NCI-H510A treated with DMSO at 0.1 percent for 48 hours (cell line): Measurements from ENCODE around the gene CCDC97.
"Not testable (repeated sequence)": the region's sequence is repeated elsewhere in the genome, so short reads cannot be mapped to it uniquely, and the experiment has no call there.

Source experiments
- DNase-seq: peaks from one replicate; lab custom pipeline; 2025; lab: John Stamatoyannopoulos, UW

Gene CCDC97

DNA sequence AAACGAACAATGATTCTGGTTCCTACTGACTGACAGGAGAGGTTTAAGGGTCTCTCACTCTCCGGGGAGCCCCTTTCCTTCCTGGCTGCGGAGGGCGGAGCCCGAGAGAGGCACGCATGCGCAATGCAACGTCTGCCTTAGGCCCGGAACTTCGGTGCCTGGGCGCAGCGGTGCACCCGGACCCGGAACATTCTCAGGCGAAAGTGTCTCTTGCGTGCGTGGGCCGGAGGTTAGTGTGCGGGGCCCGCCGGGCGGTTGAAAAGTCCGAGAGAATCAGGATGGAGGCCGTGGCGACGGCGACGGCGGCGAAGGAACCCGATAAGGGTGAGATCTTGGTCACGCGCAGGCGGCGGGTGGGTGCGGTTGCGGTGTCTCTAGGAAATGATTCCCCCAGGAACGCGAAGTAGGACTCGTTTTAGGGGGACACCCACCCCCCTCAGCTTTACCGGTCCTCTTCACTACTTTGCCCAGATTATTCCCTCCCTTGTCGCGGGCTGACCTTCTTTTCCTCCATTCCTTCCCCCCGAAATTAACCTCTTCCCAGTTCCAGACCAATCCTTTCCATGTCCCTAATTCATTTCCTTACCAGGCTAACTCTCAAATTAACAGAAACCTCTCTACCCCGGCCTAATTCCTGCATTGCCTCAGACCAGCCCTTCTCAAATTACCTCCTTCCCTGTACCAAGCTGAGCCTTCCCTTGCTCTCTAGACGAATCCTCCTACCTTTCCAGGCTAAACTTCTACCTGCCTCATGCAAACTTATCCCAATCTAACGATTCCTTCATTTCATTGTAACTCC lies at the start of gene CCDC97:
Gene CCDC97 (plus strand): TSS at position 140 of the 799 bp plus-strand sequence. CDS start 139 bp downstream, at position 279.
- peak; percentile 88 for DNase-seq

DNA sequence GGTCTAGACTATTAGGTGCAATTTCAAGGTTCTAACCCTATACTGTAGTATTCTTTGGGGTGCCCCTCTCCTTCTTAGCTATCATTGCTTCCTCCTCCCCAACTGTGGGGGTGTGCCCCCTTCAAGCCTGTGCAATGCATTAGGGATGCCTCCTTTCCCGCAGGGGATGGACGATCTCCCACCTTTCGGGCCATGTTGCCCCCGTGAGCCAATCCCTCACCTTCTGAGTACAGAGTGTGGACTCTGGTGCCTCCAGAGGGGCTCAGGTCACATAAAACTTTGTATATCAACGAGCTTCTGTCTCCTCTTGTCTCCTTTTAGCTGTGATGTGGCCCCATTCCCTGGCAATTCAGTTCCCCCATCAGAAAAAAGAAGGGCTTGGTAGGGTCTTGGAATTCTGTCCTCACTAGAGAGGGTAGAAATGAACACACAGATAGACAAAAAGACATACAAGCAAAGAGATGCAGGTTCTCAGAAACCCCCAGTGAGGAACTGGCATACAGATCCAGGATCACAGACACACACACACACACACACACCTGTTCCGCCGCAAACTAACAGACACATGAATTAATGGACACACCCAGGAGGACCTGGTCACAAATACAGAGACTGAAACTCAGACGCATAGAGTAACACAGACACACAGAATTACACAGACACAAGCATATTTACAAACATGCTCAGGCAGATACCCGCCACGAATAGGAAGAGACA lies 48.3 kb upstream of the CCDC97 start:
- no peak for DNase-seq

GRCh38 chr19:41263042-41263849 lies 46.7 kb upstream of the CCDC97 start:
- no peak for DNase-seq

DNA sequence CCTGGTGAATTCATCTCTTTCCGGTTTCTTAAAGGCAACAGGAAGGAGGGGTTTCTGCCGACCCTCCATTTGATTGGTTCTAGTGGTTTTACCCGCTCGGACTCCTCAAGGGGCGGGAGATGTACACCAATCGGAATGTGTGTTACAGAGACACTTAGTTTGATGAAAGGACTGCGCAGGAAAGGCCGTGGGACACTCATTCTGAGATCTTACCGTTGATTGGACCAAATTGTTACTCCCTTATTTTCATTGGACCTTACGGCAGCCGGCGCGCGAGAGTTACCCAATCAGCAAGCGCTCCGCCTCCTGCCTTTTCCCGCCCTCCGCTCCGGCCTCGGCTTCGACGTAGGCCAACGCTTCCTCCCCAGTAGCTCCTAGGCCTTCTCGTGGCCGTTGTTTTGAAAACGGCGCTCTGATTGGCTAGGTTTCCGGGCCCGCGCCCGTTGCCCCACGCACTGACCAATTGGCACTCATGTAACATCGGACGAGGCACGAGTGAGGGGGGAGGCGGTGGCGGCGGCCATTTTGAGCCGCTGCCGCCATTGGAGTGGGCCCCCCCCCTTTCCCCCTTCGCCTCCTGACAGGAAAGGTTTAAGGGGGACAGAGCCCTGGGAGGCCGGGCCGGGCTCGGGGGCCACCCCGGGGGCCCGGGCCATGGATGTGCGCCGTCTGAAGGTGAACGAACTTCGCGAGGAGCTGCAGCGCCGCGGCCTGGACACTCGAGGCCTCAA lies 46.0 kb upstream of the CCDC97 start, which contains the start of gene HNRNPUL1:
Gene HNRNPUL1 (plus strand): TSS at position 523 of the 731 bp plus-strand sequence. CDS start 132 bp downstream, at position 655.
- DNase-seq = peak; percentile 99

- DNase-seq = peak; percentile 26
These were observed 45.2 kb upstream of the CCDC97 start for GRCh38 chr19:41264581-41265394.

DNA sequence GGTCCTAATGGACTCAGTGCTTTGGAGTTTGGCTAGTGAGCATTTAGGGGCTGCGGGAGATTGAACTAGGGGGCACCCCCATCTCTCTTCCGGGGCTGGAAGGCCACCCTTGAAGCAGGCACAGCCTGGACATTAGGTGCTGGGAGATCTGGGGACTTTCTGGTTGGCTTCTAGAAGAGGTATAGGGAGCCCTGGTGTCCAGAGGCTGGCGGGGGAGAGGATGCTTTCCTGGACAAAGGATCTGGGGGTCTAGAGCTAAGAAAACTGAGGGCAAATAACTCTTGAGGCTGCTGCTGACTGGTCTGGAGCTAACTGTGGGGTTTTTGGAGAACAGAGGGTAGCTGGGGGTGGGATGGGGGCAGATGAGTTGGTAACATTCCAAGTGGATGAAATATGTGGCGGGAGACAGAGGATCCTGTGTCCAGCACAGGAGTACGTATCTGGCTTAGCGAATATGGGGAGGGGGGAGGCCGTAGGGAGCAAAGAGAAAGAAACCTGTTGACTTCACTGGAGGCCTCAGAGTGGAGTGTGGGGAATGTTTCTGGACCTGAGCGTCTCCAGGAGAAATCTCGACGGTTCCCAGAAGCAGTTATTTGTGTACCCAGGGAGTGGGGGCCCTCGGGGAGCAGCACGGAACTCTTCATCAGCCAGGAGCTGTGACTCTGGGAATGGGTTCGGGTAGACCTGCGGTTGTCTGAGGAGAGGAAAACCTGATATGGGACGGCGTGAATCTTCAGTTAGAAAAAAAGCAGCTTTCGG lies 44.4 kb upstream of the CCDC97 start:
- DNase-seq = no peak

- no peak for DNase-seq
These were observed 40.9 kb upstream of the CCDC97 start for GRCh38 chr19:41269055-41269454.

- DNase-seq = no peak
These were observed 40.4 kb upstream of the CCDC97 start for GRCh38 chr19:41269571-41269970.

DNA sequence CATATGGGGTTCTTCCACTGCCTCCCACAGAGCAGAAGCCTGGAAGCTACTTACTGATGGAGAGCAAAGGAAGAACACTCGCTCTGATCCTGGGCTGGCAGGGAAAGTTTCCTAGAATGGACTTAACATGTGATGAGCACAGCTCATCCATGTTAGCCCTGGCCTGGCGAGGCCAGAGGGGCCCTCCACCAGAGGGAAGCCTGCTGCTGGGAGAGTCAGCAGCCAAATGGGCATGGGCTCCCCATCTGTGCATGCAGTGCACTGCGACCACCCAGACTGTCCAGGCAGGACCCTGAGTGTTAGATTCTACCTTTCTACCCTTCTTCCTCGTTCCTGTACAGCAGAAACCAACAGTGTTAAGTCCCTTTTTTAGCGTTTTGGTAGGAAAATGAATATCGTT lies 36.9 kb upstream of the CCDC97 start:
- no peak for DNase-seq

GRCh38 chr19:41274802-41275201 lies 35.2 kb upstream of the CCDC97 start:
- DNase-seq = no peak

DNA sequence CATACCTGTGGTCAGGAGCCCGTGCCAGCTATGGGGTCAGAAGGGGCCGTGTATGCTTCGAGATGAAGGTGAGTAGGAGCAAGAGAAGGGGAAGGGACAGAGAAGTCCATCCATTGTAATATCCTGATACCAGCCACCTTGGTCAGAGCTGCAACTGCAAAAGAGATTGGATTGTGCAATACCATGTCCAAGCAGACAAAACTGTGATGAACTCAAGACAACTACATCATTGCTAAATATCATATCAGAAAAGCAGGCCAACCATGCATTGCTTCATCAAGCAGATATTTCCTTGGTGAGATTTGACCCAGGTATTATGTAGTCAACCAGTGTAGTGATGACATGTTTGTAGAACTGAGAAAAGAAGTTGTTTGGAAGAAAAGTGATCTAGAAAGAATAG lies 33.7 kb upstream of the CCDC97 start:
- no peak for DNase-seq

- no peak for DNase-seq
These were observed 31.5 kb upstream of the CCDC97 start for GRCh38 chr19:41278478-41278877.

- DNase-seq = no peak
These were observed 21.1 kb upstream of the CCDC97 start for GRCh38 chr19:41288673-41289530.

- not testable (repeated sequence) for DNase-seq
These were observed 20.2 kb upstream of the CCDC97 start for GRCh38 chr19:41289814-41290213.

GRCh38 chr19:41294393-41294792 lies 15.6 kb upstream of the CCDC97 start:
- no peak for DNase-seq

DNA sequence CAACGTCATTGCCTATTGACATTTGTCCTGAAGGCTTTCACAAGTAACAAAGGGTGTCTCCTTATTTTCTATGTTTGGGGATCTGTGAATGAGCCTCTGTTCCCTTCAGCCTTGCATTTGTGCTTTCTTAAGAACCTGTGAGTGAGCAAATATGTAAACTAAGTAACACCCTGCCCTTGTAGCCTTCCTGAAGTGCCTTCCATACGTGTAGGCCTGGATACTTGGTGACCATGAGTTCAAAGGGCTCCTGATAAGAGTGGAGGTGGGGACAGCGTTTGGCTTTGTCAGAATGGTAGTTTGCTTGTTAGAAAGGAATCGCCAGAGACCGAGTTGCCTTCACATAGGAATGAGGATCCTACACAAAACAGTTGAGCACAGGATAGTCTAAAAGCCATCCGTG lies 14.5 kb upstream of the CCDC97 start:
- no peak for DNase-seq

DNA sequence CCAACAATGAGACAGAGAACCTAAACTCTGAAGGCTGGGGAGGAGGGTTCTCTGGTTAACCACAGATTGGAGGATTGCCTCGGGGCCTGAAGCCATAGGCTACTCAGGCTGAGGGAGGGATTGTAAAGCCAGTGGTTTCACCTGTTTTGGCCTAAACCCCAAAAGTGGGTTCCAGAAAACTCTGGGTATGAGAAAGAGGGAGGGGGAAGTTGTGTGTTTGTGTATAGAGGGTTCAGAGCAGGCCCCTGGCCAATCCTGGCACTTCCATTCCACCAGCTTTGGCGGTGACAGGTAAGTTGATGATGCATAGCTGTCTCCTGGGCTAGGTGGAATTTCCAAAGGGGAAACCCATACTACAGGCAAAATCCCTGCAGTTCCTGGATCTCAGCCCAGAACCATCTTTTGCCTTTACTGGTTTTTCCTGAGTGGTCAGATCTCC lies 13.5 kb upstream of the CCDC97 start:
- DNase-seq = no peak

GRCh38 chr19:41297628-41298347 lies 12.2 kb upstream of the CCDC97 start:
- DNase-seq = no peak
